Endothelial cell of umbilical vein (primary cell): Measurements from ENCODE around the gene CKAP5. TPM values are rescaled to one million over a fixed set of nuclear protein-coding genes. Genes with fewer than 3 reads are reported as not detected.

ENCODE experiments used
- BruUV-seq: library from RNA; stranded (reverse); fragments of 400-500 nt; replicated peaks from 2 replicates; lab custom pipeline; 2021; lab: Mats Ljungman, UMichigan
- CTCF ChIA-PET: fragments of 300-600, 350-600 bp; sonication (Branson Sonifier 250); formaldehyde crosslinking; loops from one replicate; lab custom pipeline; 2021; ENCODE audit warnings: antibody characterized with exemption, inconsistent platforms; lab: Charles Lee
- POLR2A ChIA-PET: fragments of 300-600, 350-600 bp; sonication (Branson Sonifier 250); formaldehyde crosslinking; loops from one replicate; lab custom pipeline; 2021; ENCODE audit warnings: antibody characterized with exemption, inconsistent platforms; lab: Charles Lee
- DNase-seq: peaks from one replicate; pipeline ENCODE4 v3.0.0-alpha.2; 2011; ENCODE audit warnings: low read depth, low spot score
- FAIRE-seq: peaks from 2 replicates; lab custom pipeline; 2011; peaks lifted over from hg19 to GRCh38; lab: Jason Lieb, UNC
- H2AFZ ChIP-seq: 2 replicates; pipeline ENCODE4 v1.6.0; 2012; ENCODE audit warnings: low read depth, low read length, control low read depth, inconsistent platforms
- H3K27ac ChIP-seq: 2 replicates; pipeline ENCODE4 v1.5.1; 2011; ENCODE audit warnings: low read depth, mild to moderate bottlenecking, control low read depth, low read length, moderate library complexity; ENCODE audit not compliant: insufficient read depth
- H3K27me3 ChIP-seq, 2 experiments: 2 replicates each; pipeline versions ENCODE4 v1.6.0 to v1.6.1; 2011; ENCODE audit warnings: low read length in 2 of 2, mixed read lengths in 1 of 2; ENCODE audit not compliant: control insufficient read depth in 2 of 2, insufficient read depth in 2 of 2
- H3K36me3 ChIP-seq, 2 experiments: 2 replicates in 1 of 2; 3 replicates in 1 of 2; pipeline ENCODE4 v1.5.1; 2011; ENCODE audit warnings: low read length in 2 of 2, mild to moderate bottlenecking in 1 of 2, moderate library complexity in 1 of 2; ENCODE audit not compliant: control insufficient read depth in 2 of 2, insufficient read depth in 2 of 2; ENCODE audit errors: extremely low read depth in 1 of 2
- H3K4me1 ChIP-seq: 3 replicates; pipeline ENCODE4 v1.5.1; 2011; ENCODE audit warnings: mild to moderate bottlenecking, low read length; ENCODE audit not compliant: control insufficient read depth, insufficient read depth; ENCODE audit errors: extremely low read depth
- H3K4me2 ChIP-seq: 2 replicates; pipeline ENCODE4 v1.6.1; 2011; ENCODE audit warnings: low read length, control low read depth, mixed read lengths; ENCODE audit not compliant: insufficient read depth
- H3K4me3 ChIP-seq, 3 experiments: fragments of 200-600 bp in 1 of 3; sonication (generic), shearing (Covaris generic) in 1 of 3; replicated peaks in 1 of 3; 2 replicates each; pipeline ENCODE4 v1.5.1; 2011 to 2016; ENCODE audit warnings: control low read depth in 3 of 3, low read length in 3 of 3, mild to moderate bottlenecking in 2 of 3, inconsistent platforms in 1 of 3, low read depth in 1 of 3, moderate library complexity in 1 of 3; ENCODE audit not compliant: insufficient read depth in 1 of 3
- H3K79me2 ChIP-seq: 2 replicates; pipeline ENCODE4 v1.6.0; 2012; ENCODE audit warnings: low read length, inconsistent platforms; ENCODE audit not compliant: control insufficient read depth, insufficient read depth
- H3K9ac ChIP-seq: replicated peaks from 2 replicates; pipeline ENCODE3; 2011; ENCODE audit warnings: low read length, control low read depth; ENCODE audit not compliant: insufficient read depth; ENCODE audit errors: extremely low read depth
- H3K9me1 ChIP-seq: replicated peaks from 3 replicates; pipeline ENCODE4 v1.6.0; 2011; ENCODE audit warnings: mild to moderate bottlenecking, low read length; ENCODE audit not compliant: control insufficient read depth, insufficient read depth; ENCODE audit errors: extremely low read depth
- H3K9me3 ChIP-seq: replicated peaks from 2 replicates; pipeline ENCODE4 v1.5.1; 2012; ENCODE audit warnings: low read length, inconsistent platforms; ENCODE audit not compliant: control insufficient read depth, insufficient read depth
- H4K20me1 ChIP-seq: replicated peaks from 2 replicates; pipeline ENCODE3; 2011; ENCODE audit warnings: mild to moderate bottlenecking, low read length; ENCODE audit not compliant: control insufficient read depth, insufficient read depth; ENCODE audit errors: extremely low read depth
- GATA2 ChIP-seq: IDR thresholded peaks from 2 replicates; pipeline ENCODE4 v1.7.0; 2011; ENCODE audit warnings: low read depth, mild to moderate bottlenecking, moderate library complexity, mixed read lengths, low read length; ENCODE audit not compliant: insufficient read length, insufficient read depth
- JUN ChIP-seq: IDR thresholded peaks from 2 replicates; pipeline ENCODE4 v1.6.1; 2011; ENCODE audit warnings: borderline replicate concordance, low read depth; ENCODE audit not compliant: insufficient read length, insufficient read depth
- MYC ChIP-seq: IDR thresholded peaks from one replicate; pipeline ENCODE4 v1.6.1; 2011; ENCODE audit warnings: mild to moderate bottlenecking, low read depth, low read length
- dilution Hi-C: fragments of 300-500 bp; cut with MboI; formaldehyde crosslinking; loops from one replicate; pipeline ENCODE4 v1.15.0; 2019; ENCODE audit warnings: low sequenced_read_pairs; ENCODE audit not compliant: extremely low pct_ligation_motif_present
- intact Hi-C: fragments of 100-400 bp; cut with micrococcal nuclease; formaldehyde crosslinking; loops from one replicate; pipeline ENCODE4 v1.10.0; 2022
- polyA plus RNA-seq, 4 experiments: library from polyadenylated mRNA; depleted of rRNA in 3 of 4; stranded (reverse) in 3 of 4; unstranded in 1 of 4; fragments of >200 nt; gene quantifications; 2 replicates each; pipeline versions ENCODE4 v1.2.1 to v1.2.3, GENCODE V29; 2011 to 2012; ENCODE audit warnings: missing spikeins in 1 of 4
- total RNA-seq: library from RNA; stranded (reverse); gene quantifications from 2 replicates; pipeline ENCODE4 v1.2.3, GENCODE V29; 2021
- TF ChIP-seq, protein P1 (sequence below): IDR thresholded peaks from 2 replicates; pipeline ENCODE4 v1.6.1; 2011; ENCODE audit not compliant: insufficient read depth, insufficient read length

The CKAP5 gene
- total and polyA plus RNA-seq, 2 donors (not counting 3 experiments of a cell fraction or from before 2014, with no cell fraction given) = 47.4 to 138 TPM

DNA sequence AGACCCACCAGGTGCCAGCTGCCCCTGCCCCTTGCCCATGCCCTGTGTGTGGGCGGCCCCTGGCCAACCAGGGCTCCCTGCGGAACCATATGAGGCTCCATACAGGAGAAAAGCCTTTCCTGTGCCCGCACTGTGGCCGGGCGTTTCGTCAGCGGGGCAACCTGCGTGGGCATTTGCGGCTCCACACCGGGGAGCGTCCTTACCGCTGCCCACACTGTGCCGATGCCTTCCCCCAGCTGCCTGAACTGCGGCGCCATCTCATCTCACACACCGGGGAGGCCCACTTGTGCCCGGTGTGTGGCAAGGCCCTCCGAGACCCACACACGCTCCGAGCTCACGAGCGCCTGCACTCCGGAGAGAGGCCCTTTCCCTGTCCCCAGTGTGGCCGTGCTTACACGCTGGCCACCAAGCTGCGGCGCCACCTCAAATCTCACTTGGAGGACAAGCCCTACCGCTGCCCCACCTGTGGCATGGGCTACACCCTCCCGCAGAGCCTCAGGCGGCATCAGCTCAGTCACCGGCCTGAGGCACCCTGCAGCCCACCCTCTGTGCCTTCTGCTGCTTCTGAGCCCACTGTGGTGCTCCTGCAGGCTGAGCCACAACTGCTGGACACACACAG is 140.9 kb downstream of the CKAP5 start:
- no peak overlapping the region for H3K4me2 ChIP-seq
- no TSS peak for BruUV-seq
- FAIRE-seq (no peak), DNase-seq (no peak)
- no peak overlapping the region for H3K9ac ChIP-seq
- H3K4me1 ChIP-seq = peaks cover 5% of the 10 kb centered on the region
- H3K9me1 ChIP-seq = no peaks in the 10 kb centered on the region
- intact Hi-C loops = no loop called here
- CTCF ChIA-PET = no interaction called here
- no peak for TF ChIP-seq MYC
- peaks cover 7 to 36% of the 10 kb centered on the region in 2 experiments for H3K36me3 ChIP-seq
- POLR2A ChIA-PET = no interaction called here
- H2AFZ ChIP-seq = no peak overlapping the region
- dilution Hi-C loops = no loop called here
- no peaks in the 10 kb centered on the region for H3K9me3 ChIP-seq
- H4K20me1 ChIP-seq = no peaks in the 10 kb centered on the region
- peaks cover 22% of the 10 kb centered on the region for H3K79me2 ChIP-seq
- H3K4me3 ChIP-seq = no peak overlapping the region
- H3K27ac ChIP-seq = no peak overlapping the region
- H3K27me3 ChIP-seq = no peaks in the 10 kb centered on the region

DNA sequence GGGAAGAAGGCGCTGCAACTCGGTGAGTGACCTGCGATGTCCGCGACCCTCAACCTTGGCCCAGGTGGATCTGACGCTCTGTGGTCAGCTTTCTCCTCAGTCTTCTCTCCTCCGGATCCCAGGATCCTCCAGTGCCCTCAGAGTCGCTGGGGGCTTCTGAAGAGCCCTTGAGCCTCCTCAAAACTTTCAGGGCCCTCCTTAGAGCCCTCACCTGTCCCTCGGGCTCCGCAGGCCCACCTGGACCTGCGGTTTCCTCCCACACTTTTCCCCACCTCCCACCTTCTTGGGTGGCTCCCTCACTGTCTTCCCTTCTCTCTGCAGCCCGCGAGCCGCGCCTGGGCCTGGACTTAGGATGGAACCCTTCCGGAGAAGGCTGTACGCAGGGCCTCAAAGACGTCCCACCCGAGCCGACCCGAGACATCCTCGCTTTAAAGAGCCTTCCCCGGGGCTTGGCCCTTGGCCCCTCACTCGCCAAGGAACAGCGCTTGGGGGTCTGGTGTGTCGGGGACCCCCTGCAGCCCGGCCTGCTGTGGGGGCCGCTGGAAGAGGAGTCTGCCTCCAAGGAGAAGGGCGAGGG is 144.9 kb downstream of the CKAP5 start:
- no peaks in the 10 kb centered on the region for H3K27me3 ChIP-seq
- FAIRE-seq = no peak
- intact Hi-C loops = loop anchor here (2.0 kb wide), 2 partner anchors 36 to 312 kb away; no protein-coding TSS in a partner anchor
- peak overlapping the region; percentile 98 for H2AFZ ChIP-seq
- peak overlapping the region; percentile 92 for H3K9ac ChIP-seq
- CTCF ChIA-PET = interaction anchor here (0.6 to 1.1 kb wide), 4 partner anchors 27 to 311 kb away, joined by 3 to 4 read pairs (median 3); partner anchors contain the start of gene CHRM4
- no peaks in the 10 kb centered on the region for H3K9me1 ChIP-seq
- H3K4me3 ChIP-seq = peak overlapping the region; percentile 70 to 87 (median 79)
- H3K9me3 ChIP-seq = no peaks in the 10 kb centered on the region
- H3K4me1 ChIP-seq = peaks cover 5% of the 10 kb centered on the region
- POLR2A ChIA-PET = no interaction called here
- no peak for DNase-seq
- H3K4me2 ChIP-seq = peak overlapping the region; percentile 74
- peaks cover 7 to 31% of the 10 kb centered on the region in 2 experiments for H3K36me3 ChIP-seq
- no peaks in the 10 kb centered on the region for H4K20me1 ChIP-seq
- BruUV-seq = TSS peak; percentile 61
- peak overlapping the region; percentile 89 for H3K27ac ChIP-seq
- H3K79me2 ChIP-seq = peaks cover 35% of the 10 kb centered on the region
- TF ChIP-seq JUN (no peak), MYC (no peak), GATA2 (no peak)
- TF ChIP-seq, protein P1, sequence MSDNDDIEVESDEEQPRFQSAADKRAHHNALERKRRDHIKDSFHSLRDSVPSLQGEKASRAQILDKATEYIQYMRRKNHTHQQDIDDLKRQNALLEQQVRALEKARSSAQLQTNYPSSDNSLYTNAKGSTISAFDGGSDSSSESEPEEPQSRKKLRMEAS = no peak
- dilution Hi-C loops = no loop called here
